Mucosa of descending colon (tissue), 3 donors: ENCODE measurements around the gene FNDC3B. TPM values are rescaled to one million over a fixed set of nuclear protein-coding genes. Genes with fewer than 3 reads are reported as not detected.

Experiments used
- ATAC-seq: fragments of 200-7000 bp; cut with Tn5 transposase; one replicate; pipeline ENCODE4 v1.9.1; 2020; ENCODE audit warnings: mild to moderate bottlenecking, moderate library complexity
- DNase-seq, 3 donors: peaks; one replicate each; pipeline ENCODE4 v3.0.0-alpha.2; 2020
- H3K36me3 ChIP-seq: fragments of 200-600 bp; one replicate; pipeline ENCODE4 v1.8.0; 2021; ENCODE audit warnings: low read depth, mild to moderate bottlenecking
- H3K4me1 ChIP-seq: fragments of 200-600 bp; one replicate; pipeline ENCODE4 v1.8.0; 2021; ENCODE audit warnings: low read depth, mild to moderate bottlenecking
- H3K4me3 ChIP-seq: fragments of 200-600 bp; one replicate; pipeline ENCODE4 v1.8.0; 2021; ENCODE audit warnings: mild to moderate bottlenecking
- H3K9me3 ChIP-seq: fragments of 200-600 bp; one replicate; pipeline ENCODE4 v1.8.0; 2021; ENCODE audit warnings: mild to moderate bottlenecking
- intact Hi-C, 2 donors: fragments of 100-400 bp; cut with DNase I in 1 of 2; cut with micrococcal nuclease in 1 of 2; formaldehyde crosslinking; loops; one replicate each; pipeline versions ENCODE4 v1.11.0 to v1.11.1; 2022; cut with DNase I, micrococcal nuclease
- total RNA-seq, 3 donors: library from RNA; stranded (reverse); fragmentation: NEBNext Ultra II Directional in 2 of 3; extraction: Animal tissue kit (Norgen Biotek cat#: 25700) in 2 of 3; gene quantifications; one replicate each; pipeline versions ENCODE4 v1.2.1 to v1.2.4, GENCODE V29; 2021 to 2023
- TF ChIP-seq, protein P1 (sequence below): fragments of 200-600 bp; IDR thresholded peaks from one replicate; pipeline ENCODE4 v1.8.0; 2022; ENCODE audit warnings: antibody characterized with exemption, mild to moderate bottlenecking
- donor health status: DM: no; HTN: no; CAD: no; lungs with moderate emphysema.
- donor health status: DM: no; HTN: no; CAD: no.
- donor health status: DM: no; HTN: yes; CAD: no.

Gene FNDC3B
- total RNA-seq, 3 donors from 2014 or later = 107 to 132 (median 126) TPM

DNA sequence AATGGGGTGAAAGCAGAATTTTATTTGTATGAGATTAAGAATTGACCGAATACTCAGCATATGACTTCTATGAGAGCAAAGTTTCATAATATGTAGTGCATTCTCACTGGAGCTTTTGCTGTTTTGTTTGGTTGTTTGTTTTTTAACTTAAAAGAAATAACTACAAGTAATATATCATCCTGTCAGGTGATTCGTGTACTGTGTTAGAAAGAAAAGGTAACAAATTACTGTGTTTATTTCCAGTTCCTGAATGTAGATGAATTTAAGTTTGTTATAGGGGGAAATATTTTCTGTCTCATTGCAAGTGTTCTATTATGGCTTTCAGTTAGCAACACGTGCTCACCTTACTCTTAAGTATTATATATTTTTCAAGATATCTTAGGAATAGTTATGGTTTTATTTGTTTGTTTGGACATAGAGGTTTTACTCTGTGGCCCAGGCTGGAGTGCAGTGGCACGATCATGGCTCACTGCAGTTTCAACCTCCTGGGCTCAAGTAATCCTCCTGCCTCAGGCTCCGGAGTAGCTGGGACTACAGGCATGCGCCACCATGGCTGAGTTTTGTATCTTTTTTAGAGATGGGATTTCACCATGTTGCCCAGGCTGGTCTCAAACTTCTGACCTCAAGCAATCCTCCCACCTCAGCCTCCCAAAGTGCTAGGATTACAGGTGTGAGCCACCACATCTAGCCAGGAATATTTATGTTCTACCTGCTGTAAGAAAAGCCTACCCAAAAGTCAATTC lies 125.4 kb downstream of the FNDC3B start:
- TF ChIP-seq, protein P1, sequence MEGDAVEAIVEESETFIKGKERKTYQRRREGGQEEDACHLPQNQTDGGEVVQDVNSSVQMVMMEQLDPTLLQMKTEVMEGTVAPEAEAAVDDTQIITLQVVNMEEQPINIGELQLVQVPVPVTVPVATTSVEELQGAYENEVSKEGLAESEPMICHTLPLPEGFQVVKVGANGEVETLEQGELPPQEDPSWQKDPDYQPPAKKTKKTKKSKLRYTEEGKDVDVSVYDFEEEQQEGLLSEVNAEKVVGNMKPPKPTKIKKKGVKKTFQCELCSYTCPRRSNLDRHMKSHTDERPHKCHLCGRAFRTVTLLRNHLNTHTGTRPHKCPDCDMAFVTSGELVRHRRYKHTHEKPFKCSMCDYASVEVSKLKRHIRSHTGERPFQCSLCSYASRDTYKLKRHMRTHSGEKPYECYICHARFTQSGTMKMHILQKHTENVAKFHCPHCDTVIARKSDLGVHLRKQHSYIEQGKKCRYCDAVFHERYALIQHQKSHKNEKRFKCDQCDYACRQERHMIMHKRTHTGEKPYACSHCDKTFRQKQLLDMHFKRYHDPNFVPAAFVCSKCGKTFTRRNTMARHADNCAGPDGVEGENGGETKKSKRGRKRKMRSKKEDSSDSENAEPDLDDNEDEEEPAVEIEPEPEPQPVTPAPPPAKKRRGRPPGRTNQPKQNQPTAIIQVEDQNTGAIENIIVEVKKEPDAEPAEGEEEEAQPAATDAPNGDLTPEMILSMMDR = no peak
- no peaks in the 10 kb centered on the region for H3K36me3 ChIP-seq
- no peaks in the 10 kb centered on the region for H3K4me1 ChIP-seq
- ATAC-seq (no peak), DNase-seq (no peak)
- no peaks in the 10 kb centered on the region for H3K9me3 ChIP-seq
- no peak overlapping the region for H3K4me3 ChIP-seq
- intact Hi-C loops = no loop called here

DNA sequence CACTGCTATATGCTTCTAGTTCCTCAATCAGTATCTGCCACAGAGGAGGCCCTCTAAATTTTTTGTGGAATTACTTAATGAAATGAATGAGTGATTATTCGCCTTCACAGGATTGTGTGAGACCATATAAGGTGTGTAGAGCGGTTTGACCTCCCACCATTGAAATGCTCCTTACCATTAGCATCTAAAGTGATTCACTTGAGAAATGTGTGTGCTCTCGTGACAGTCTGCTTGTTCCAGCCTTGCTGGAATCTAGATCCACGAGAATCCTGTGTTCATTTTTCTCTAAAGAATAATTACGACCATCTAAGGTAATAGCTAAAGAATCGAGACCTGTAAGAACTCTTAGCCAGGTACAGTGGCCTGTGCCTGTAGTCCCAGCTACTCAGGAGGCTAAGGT lies 126.9 kb downstream of the FNDC3B start:
- H3K4me3 ChIP-seq = no peak overlapping the region
- no peaks in the 10 kb centered on the region for H3K36me3 ChIP-seq
- H3K9me3 ChIP-seq = no peaks in the 10 kb centered on the region
- no peak for DNase-seq
- H3K4me1 ChIP-seq = no peaks in the 10 kb centered on the region
- intact Hi-C loops = no loop called here
- TF ChIP-seq, protein P1 = no peak
- no peak for ATAC-seq

DNA sequence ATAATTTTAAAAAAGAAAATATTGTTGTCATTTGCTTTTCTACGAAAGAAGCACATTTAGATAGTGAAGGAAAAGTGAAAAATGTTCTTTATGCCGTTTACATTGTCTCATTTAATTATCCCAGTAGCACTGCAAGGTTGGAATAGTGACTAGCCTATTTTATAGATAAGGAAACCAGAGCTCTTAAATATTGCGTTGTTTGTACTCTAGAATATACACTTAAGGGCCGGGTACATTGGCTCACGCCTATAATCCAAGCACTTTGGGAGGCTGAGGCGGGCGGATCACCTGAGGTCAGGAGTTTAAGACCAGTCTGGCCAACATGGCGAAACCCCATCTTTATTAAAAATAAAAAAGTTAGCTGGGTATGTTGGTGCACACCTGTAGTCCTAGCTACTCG lies 127.5 kb downstream of the FNDC3B start:
- TF ChIP-seq, protein P1 = no peak
- Histone ChIP-seq H3K36me3 (no peaks in the 10 kb centered on the region), H3K9me3 (no peaks in the 10 kb centered on the region), H3K4me1 (no peaks in the 10 kb centered on the region), H3K4me3 (no peak overlapping the region)
- ATAC-seq = peak; percentile 81
- DNase-seq = peak in 1 of 3 donors; percentile 24
- intact Hi-C loops = no loop called here

DNA sequence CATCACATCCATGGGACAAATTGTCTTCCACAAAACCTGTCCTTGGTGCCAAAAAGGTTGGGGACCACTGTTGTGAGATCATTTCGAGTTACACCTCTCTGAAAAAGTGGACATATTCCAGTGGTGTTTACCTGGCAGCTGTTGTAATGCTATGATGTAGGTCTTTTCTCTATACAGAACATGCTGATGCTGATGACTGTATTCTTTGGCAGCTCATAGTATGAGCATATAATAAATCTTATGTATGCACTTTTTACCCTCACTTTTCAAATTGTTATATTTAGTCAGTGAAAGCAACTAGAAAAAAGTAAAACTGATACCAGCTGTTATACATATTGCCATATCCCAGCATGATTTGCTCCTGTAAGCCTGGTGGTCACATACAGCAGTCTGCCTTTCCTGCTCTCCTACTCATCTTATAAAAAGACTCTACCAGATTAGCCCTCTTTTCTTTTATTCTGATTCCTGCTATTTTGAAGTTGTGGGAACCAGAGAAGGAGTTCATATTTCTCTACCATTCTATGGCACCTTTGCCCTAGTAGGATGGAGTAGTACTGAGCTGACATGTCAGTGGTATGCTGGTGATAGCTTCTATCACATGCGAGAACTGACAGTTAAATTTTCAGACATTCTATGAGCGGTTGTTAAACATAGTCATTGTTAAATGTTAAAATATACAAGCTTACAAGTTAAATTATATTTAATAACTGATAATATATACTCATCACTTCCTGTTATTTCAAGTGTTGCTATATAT lies 128.7 kb downstream of the FNDC3B start:
- intact Hi-C loops = no loop called here
- no peak for ATAC-seq
- no peaks in the 10 kb centered on the region for H3K36me3 ChIP-seq

DNA sequence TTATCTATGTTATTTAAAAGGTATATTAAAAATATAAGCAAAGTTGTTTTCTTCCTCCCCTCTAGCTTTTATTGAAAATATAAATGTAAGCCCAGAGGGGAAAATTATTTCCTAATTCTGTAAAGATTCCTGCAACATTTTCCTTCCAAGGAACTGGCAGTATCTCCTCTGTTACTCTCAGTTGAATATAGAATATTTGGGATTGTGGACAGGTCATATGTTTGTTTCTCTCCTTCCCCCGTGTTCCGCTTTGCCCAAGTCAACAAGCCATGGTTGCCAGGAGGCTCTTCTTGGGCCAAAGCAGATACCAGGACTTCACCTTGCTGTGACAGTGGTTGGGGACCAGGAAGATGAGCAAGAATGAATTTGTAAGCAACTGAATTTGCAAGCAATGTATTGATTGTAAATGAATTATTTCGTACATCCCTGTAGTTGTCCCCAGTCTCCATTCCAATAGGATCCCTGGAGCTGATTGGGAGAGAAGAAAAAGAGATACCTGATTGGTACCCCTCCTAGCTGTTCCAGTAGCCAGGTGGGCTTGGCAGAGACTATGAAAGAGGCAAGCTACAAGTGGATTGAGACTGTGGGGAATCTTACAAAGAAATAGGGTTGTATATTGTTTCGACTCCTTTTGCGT lies 130.8 kb downstream of the FNDC3B start:
- ATAC-seq (no peak), DNase-seq (no peak)
- Histone ChIP-seq H3K4me1 (peaks cover 2% of the 10 kb centered on the region), H3K4me3 (no peak overlapping the region), H3K36me3 (no peaks in the 10 kb centered on the region), H3K9me3 (no peaks in the 10 kb centered on the region)
- TF ChIP-seq, protein P1 = no peak
- intact Hi-C loops = no loop called here

More for the DNA sequence above, 128.7 kb downstream of the FNDC3B start:
- no peaks in the 10 kb centered on the region for H3K4me1 ChIP-seq
- TF ChIP-seq, protein P1 = no peak
- no peaks in the 10 kb centered on the region for H3K9me3 ChIP-seq
- no peak for DNase-seq
- no peak overlapping the region for H3K4me3 ChIP-seq
